ENCODE data around the gene SHISAL1.

DNA sequence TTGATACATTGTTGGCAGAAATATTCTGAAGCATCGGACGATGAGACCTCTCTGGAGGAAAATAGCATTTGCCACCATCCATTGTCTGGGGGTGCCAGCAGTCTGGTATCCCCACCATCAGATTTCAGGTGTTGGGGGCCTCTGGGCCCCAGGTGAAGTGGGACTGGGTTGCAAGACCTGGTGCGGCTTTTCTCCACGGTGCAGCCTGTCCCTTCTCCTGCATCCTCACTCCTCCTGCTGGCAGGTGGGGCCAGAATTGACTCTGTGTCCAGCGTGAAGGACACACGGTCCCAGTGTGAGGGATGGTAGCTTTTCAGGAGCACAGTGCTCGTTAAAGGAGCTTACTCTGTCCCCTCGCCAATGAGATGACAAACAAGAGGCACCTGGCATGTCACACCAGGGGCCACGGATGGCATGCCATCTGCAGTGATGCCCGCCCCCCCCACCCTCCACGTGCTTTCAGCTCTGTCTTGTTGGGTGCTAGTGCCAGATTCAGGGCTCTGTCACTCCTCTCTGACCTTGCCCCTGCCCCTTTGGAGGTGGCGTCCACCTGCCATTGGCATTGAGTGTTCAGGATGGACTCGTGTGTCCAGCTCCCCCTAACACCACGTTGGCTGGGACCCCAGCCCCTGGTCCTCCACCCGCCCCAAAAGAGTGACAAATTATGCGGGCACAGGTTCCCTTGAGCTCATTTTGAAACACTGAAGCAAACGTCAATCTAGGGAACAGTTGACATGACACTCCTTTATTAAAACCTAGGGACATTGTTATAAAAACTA, 69.6 kb downstream of the SHISAL1 start:
- TF ChIP-seq CTCF (IDR thresholded peaks at IDR 0.05), result no peak
- TF ChIP-seq POLR2A (IDR thresholded peaks at IDR 0.05), result no peak

All from Peyer's patch (tissue), 4 donors.